PC-9 (cell line): ENCODE results near the gene RASAL3. TPM values are rescaled to one million over a fixed set of nuclear protein-coding genes. Genes with fewer than 3 reads are reported as not detected.

Experiments
- BruUV-seq: library from RNA; stranded (reverse); fragments of 400-500 nt; replicated peaks from 2 replicates; lab custom pipeline; 2021; lab: Mats Ljungman, UMichigan
- CTCF ChIA-PET: fragments of 300-600 bp; sonication (Branson Sonifier 250); formaldehyde crosslinking; loops from one replicate; lab custom pipeline; 2022; ENCODE audit warnings: antibody characterized with exemption; lab: Charles Lee
- POLR2A ChIA-PET: fragments of 300-600 bp; sonication (Branson Sonifier 250); formaldehyde crosslinking; loops from one replicate; lab custom pipeline; 2022; ENCODE audit warnings: antibody characterized with exemption; ENCODE audit not compliant: unreplicated experiment; lab: Charles Lee
- DNase-seq, 2 experiments: peaks; one replicate each; pipeline versions ENCODE4 v3.0.0 to v3.0.0-alpha.2; 2015 to 2022; ENCODE audit warnings: mixed read lengths in 1 of 2
- H2AFZ ChIP-seq: fragments of 200-600 bp; sonication (generic); 2 replicates; pipeline ENCODE4 v1.8.1; 2017; ENCODE audit warnings: antibody characterized with exemption
- H3F3A ChIP-seq: fragments of 200-600 bp; sonication (generic); 2 replicates; pipeline ENCODE4 v1.8.1; 2017; ENCODE audit warnings: antibody characterized with exemption, mild to moderate bottlenecking, low read depth; ENCODE audit not compliant: insufficient read depth
- H3K27ac ChIP-seq: fragments of 200-600 bp; sonication (generic); 2 replicates; pipeline ENCODE4 v1.6.1; 2016; ENCODE audit warnings: mixed run types
- H3K27me3 ChIP-seq: fragments of 200-600 bp; sonication (generic); 2 replicates; pipeline ENCODE4 v1.6.1; 2016; ENCODE audit warnings: low read depth, mixed run types; ENCODE audit not compliant: insufficient read depth
- H3K36me3 ChIP-seq: fragments of 200-600 bp; sonication (generic); 2 replicates; pipeline ENCODE4 v1.6.1; 2016; ENCODE audit warnings: low read depth, mixed run types
- H3K4me1 ChIP-seq: fragments of 200-600 bp; sonication (generic); replicated peaks from 2 replicates; pipeline ENCODE4 v1.6.1; 2016; ENCODE audit warnings: mixed run types; ENCODE audit not compliant: insufficient read depth
- H3K4me2 ChIP-seq: fragments of 200-600 bp; sonication (generic); 2 replicates; pipeline ENCODE4 v1.6.1; 2017; ENCODE audit warnings: mixed run types
- H3K4me3 ChIP-seq: fragments of 200-600 bp; sonication (generic); 2 replicates; pipeline ENCODE4 v1.6.1; 2016; ENCODE audit warnings: mixed run types
- H3K79me2 ChIP-seq: fragments of 200-600 bp; sonication (generic); 2 replicates; pipeline ENCODE4 v1.6.1; 2017; ENCODE audit warnings: low read depth, mixed run types
- H3K9me2 ChIP-seq: fragments of 200-600 bp; sonication (generic); 2 replicates; pipeline ENCODE4 v1.8.1; 2017; ENCODE audit warnings: mild to moderate bottlenecking; ENCODE audit not compliant: insufficient read depth
- H3K9me3 ChIP-seq: fragments of 200-600 bp; sonication (generic); 2 replicates; pipeline ENCODE4 v1.8.1; 2016; ENCODE audit warnings: low read depth; ENCODE audit not compliant: insufficient read depth
- H4K20me1 ChIP-seq: fragments of 200-600 bp; sonication (generic); 2 replicates; pipeline ENCODE4 v1.8.1; 2017; ENCODE audit not compliant: insufficient read depth
- CTCF ChIP-seq: fragments of 200-600 bp; sonication (generic); conservative IDR thresholded peaks from 2 replicates; pipeline ENCODE4 v1.6.1; 2017; ENCODE audit warnings: mixed run types, antibody characterized with exemption, mild to moderate bottlenecking, moderate library complexity
- EZH2 ChIP-seq: fragments of 200-600 bp; sonication (generic); IDR thresholded peaks from 2 replicates; pipeline ENCODE4 v1.8.0; 2017; ENCODE audit warnings: antibody characterized with exemption, low read depth
- intact Hi-C: fragments of 100-400 bp; cut with micrococcal nuclease; formaldehyde crosslinking; loops from one replicate; pipeline ENCODE4 v1.10.0; 2022; ENCODE audit not compliant: unreplicated experiment
- total RNA-seq: library from RNA; stranded (reverse); gene quantifications from 2 replicates; pipeline ENCODE4 v1.2.3, GENCODE V29; 2021

The RASAL3 gene
- total RNA-seq, 1 experiment from 2014 or later = not detected

GRCh38 chr19:15453091-15453578, 11.2 kb downstream of the RASAL3 start:
- peak overlapping the region; percentile 78; the same call in 1 of the 2 replicates for H2AFZ ChIP-seq
- H3K79me2 ChIP-seq = no peaks in the 10 kb centered on the region
- peak overlapping the region; percentile 86 for H3K4me2 ChIP-seq
- ChIA-PET POLR2A (interaction anchor here (0.6 kb wide), 4 partner anchors 17 to 1317 kb away, joined by 3 to 51 read pairs (median 8); partner anchors contain the start of gene ASF1B), CTCF (interaction anchor here (1.6 kb wide), 1 partner anchor 34 kb away, joined by 3 read pairs; the partner anchor contains the start of gene AKAP8L)
- peaks cover 10% of the 10 kb centered on the region; the same call in 1 of the 2 replicates for H3K4me1 ChIP-seq
- no TSS peak for BruUV-seq
- no peaks in the 10 kb centered on the region for H3K27me3 ChIP-seq
- DNase-seq = no peak
- H3K4me3 ChIP-seq = peak overlapping the region; percentile 40; the same call in 1 of the 2 replicates
- no peak overlapping the region for H3K27ac ChIP-seq
- H3K9me3 ChIP-seq = no peaks in the 10 kb centered on the region
- intact Hi-C loops = no loop called here
- TF ChIP-seq CTCF (no peak), EZH2 (no peak)
- H3K9me2 ChIP-seq = no peaks in the 10 kb centered on the region
- peaks cover 31% of the 10 kb centered on the region for H3F3A ChIP-seq
- H3K36me3 ChIP-seq = no peaks in the 10 kb centered on the region
- no peaks in the 10 kb centered on the region for H4K20me1 ChIP-seq

- Histone ChIP-seq H3K4me2 (peak overlapping the region; percentile 86), H3K9me3 (no peaks in the 10 kb centered on the region), H3K79me2 (no peaks in the 10 kb centered on the region), H3K4me1 (peaks cover 10% of the 10 kb centered on the region; the same call in 1 of the 2 replicates), H3F3A (peaks cover 39% of the 10 kb centered on the region), H4K20me1 (no peaks in the 10 kb centered on the region), H3K27me3 (no peaks in the 10 kb centered on the region), H3K36me3 (no peaks in the 10 kb centered on the region), H2AFZ (peak overlapping the region; percentile 78), H3K9me2 (no peaks in the 10 kb centered on the region), H3K4me3 (peak overlapping the region; percentile 40; the same call in 1 of the 2 replicates), H3K27ac (no peak overlapping the region)
- intact Hi-C loops = no loop called here
- peak; percentile 87 for DNase-seq
- ChIA-PET POLR2A (interaction anchor here (0.6 to 0.7 kb wide), 5 partner anchors 16 to 1316 kb away, joined by 3 to 51 read pairs (median 5); partner anchors contain the start of gene ASF1B), CTCF (interaction anchor here (1.6 kb wide), 1 partner anchor 34 kb away, joined by 3 read pairs; the partner anchor contains the start of gene AKAP8L)
- no TSS peak for BruUV-seq
- no peak for TF ChIP-seq EZH2
- no peak for TF ChIP-seq CTCF
Measured at GRCh38 chr19:15452111-15453047, 12.0 kb downstream of the RASAL3 start.

GRCh38 chr19:15450528-15450890, 13.8 kb downstream of the RASAL3 start:
- no peak for TF ChIP-seq EZH2
- TF ChIP-seq CTCF = no peak
- peaks cover 10% of the 10 kb centered on the region; the same call in 1 of the 2 replicates for H3K4me1 ChIP-seq
- no peaks in the 10 kb centered on the region for H3K9me2 ChIP-seq
- no peak for DNase-seq
- H3K36me3 ChIP-seq = no peaks in the 10 kb centered on the region
- no peak overlapping the region for H3K4me3 ChIP-seq
- H3K79me2 ChIP-seq = no peaks in the 10 kb centered on the region
- no peaks in the 10 kb centered on the region for H4K20me1 ChIP-seq
- CTCF ChIA-PET = no interaction called here
- no peaks in the 10 kb centered on the region for H3K27me3 ChIP-seq
- intact Hi-C loops = no loop called here
- no peak overlapping the region for H2AFZ ChIP-seq
- BruUV-seq = no TSS peak
- no peaks in the 10 kb centered on the region for H3K9me3 ChIP-seq
- POLR2A ChIA-PET = no interaction called here
- no peak overlapping the region for H3K27ac ChIP-seq
- peaks cover 42% of the 10 kb centered on the region for H3F3A ChIP-seq
- peak overlapping the region; percentile 64; the same call in 1 of the 2 replicates for H3K4me2 ChIP-seq
